NCI-H1092 (cell line): ENCODE results near the gene DIP2C.
"Not testable (repeated sequence)": the region's sequence is repeated elsewhere in the genome, so short reads cannot be mapped to it uniquely, and the experiment has no call there.

ENCODE experiments used
- DNase-seq: peaks from one replicate; lab custom pipeline; 2025; lab: John Stamatoyannopoulos, UW

Gene DIP2C

DNA sequence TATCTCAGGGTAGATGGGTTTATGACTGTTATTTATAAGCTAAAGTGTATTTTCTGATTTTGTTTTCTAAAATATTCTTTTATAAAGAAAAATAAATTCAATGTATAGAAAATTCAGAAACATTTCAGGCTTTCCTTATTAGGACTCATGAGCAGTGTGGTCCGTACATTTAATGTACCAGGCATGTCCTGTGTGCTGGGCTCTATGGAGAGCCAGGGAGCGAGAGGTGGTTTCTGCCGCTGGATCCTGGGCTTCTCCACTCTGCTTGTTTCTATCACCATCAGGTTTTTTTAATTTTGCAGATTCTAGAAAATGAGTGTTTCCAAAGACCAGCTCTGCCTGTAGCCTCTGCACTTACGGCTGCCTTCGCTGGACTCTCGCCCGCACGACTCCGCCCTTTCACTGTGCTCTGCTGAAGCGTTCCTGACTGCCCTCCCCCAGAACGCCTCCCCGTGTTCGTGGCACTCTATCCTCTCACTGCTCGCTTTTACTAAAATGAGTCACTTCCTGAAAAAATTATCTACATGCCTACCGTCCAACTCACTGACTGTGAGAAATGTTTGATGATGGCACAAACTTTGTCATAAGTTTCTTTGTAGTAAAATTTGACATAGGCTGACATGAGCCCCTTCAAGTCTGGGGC lies 365.7 kb downstream of the DIP2C start:
- no peak for DNase-seq

DNA sequence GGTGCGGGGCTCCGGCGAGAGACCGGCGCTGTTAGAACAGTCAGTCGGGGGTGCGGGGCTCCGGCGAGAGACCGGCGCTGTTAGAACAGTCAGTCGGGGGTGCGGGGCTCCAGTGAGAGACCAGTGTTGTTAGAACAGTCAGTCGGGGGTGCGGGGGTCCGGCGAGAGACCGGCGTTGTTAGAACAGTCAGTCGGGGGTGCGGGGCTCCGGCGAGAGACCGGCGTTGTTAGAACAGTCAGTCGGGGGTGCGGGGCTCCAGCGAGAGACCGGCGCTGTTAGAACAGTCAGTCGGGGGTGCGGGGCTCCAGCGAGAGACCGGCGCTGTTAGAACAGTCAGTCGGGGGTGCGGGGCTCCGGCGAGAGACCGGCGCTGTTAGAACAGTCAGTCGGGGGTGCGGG lies 366.4 kb downstream of the DIP2C start:
- not testable (repeated sequence) for DNase-seq

DNA sequence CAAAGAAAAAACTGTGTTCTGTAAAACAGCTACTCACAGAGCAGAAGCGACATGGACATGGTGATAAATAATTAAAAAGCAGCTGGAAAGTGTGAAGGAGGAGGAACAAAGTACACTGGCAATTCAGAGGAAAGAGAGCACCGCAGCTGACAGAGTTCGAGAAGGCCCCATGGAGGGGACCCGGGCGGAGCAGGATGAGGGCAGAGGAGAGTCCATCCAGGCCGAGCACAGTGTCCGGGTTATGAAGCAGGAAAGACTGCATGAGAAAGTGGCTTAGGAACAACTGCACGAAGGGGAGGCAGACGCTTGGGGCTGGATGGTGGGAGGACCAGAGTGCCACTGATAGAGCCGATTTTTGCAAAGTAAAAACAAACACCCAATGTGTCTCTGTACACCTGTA lies 368.7 kb downstream of the DIP2C start:
- DNase-seq: no peak

- no peak for DNase-seq
Observed at GRCh38 chr10:317926-318325, 371.5 kb downstream of the DIP2C start.

DNA sequence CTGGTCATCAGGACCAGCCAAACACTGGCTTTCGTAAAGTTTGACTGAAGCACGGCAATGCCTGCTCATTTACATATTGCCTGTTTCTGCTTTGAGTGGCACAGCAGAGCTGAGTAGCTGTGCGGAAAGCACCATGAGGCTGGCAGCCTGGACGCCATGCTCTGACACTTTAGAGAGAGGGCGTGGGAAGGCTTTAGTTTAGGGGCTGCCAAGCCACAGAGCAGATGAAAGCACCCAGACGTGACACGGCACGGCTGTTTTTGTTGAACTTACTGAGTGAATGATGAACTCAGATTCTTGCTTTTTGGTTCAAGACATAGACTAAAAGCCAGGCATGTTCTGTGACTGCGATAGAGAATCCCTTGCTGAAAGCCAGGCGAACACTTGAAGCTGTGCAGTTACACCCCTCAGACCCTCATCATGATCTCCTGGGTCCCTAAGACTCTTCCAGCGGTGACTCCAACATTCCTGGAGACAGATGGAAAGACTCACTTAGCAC lies 372.1 kb downstream of the DIP2C start:
- no peak for DNase-seq

- no peak for DNase-seq
Observed at GRCh38 chr10:316390-316789, 373.1 kb downstream of the DIP2C start.

- DNase-seq: no peak
Observed at GRCh38 chr10:314871-315270, 374.6 kb downstream of the DIP2C start.

GRCh38 chr10:314381-314780 lies 375.1 kb downstream of the DIP2C start:
- no peak for DNase-seq

DNA sequence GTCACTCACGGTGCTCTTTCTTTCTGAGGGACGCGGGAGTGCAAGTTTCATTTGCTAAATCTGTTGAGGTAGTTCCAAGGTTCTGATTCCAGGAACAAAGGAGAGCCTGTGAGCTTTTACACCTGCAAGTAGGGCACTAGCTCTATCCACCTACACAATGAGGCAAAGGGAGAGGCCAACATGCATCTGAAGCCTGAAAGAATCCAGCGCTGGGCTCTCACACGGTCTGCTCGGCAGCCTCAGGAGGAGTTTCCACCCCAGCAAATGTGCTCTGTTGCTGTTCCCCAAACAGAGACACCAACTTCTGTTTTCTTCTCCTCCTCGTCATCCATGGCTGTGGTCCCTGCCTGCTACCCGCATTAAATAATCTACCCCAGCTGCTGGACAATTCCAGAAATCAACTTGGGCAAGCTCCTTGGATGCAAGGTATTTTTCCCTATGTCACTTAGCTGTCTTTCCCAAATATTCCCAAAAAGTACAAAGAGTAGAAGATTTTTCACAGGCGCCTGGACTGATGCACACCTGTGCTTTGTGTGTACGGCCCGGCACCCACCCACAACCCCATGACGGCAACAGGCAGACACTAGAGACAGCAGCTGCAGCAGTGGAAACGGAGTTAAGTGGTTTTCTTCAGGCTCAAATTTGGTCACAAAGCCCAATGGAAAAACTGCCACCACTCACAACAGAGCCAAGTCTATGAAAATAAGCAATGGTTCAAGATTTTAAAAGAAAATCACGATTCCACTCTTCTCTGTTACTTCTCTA lies 377.4 kb downstream of the DIP2C start:
- no peak for DNase-seq

DNA sequence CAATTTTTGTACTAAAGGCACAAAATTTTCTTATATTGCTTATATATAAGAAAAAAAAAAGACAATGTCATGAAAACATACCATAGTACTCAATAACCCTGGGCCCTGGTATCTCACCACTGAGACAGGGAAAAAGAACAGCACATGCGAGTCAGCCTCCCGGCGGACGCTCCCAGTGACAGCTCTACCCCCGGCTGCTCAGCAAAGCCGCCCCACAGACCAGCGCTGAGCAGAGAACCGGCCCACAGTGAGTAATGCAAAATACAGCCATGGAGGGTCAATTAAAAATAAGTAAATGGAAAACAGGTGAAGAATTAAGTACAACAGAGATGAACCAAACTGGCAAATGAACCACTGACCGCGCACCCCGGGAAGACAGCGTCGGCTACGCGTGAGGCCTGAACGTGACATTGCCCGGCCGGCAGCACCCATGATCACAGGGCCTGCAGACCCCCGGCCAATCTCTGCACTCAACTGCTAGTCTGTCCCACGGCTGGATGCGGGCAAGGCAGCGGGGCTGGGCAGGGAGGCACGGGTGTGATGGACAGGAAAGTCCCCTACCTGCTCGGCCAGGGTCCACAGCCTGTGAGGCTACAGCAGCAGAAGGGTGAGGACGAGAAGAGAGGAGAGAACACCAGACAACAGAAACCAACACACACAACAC lies 378.4 kb downstream of the DIP2C start:
- no peak for DNase-seq

DNA sequence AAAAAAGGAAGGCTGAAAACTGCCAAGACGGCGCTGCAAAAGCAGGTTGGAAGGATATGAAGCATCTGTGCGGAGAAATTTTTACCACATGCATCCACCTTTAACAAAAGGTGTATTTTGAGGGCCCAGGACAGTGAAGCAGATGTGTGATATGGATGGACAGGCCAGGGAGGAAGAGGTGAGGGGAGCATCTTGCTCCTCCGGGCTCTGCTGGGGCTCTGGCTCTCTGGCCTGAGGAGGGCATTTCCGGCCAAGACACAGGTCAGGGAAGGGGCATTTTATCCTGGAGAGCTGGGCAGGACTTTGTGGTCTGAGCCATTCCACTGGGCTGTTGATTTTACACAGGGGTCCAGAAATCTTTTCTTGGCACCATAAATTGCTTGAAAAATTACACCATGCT lies 379.1 kb downstream of the DIP2C start:
- DNase-seq: no peak

- DNase-seq: no peak
Observed at GRCh38 chr10:308572-309085, 380.8 kb downstream of the DIP2C start.

DNA sequence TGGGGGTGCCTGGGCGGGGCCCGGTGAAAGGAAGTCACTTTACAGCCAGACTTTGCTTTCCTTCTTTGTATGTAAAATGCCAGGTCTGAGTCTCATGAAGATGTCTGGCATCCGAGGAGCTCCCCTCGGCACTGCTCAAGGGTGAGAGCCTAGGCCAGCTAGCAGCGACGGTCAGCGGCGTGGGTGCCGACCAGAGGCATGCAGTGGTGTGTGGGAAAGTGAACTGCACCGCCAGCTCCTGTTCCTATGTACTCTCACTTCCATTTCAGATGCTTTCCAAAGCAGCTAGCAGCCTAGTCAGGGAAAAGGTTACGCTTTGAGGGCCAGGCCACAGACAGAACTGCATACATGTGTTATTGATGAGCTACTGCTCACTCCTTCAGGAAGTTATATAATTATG lies 381.4 kb downstream of the DIP2C start:
- DNase-seq: no peak

DNA sequence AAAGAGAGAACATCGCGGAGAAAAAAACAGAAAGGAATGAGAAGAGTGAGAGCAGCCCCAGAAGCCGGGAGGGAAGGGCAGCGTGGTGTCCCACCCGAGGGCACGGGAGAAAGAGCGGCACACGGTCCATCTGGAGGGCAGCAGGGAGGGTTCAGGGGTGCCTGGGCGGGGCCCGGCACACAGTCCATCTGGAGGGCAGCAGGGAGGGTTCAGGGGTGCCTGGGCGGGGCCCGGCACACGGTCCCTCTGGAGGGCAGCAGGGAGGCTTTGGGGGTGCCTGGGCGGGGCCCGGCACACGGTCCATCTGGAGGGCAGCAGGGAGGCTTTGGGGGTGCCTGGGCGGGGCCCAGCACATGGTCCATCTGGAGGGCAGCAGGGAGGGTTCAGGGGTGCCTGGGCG lies 381.8 kb downstream of the DIP2C start:
- no peak for DNase-seq

DNA sequence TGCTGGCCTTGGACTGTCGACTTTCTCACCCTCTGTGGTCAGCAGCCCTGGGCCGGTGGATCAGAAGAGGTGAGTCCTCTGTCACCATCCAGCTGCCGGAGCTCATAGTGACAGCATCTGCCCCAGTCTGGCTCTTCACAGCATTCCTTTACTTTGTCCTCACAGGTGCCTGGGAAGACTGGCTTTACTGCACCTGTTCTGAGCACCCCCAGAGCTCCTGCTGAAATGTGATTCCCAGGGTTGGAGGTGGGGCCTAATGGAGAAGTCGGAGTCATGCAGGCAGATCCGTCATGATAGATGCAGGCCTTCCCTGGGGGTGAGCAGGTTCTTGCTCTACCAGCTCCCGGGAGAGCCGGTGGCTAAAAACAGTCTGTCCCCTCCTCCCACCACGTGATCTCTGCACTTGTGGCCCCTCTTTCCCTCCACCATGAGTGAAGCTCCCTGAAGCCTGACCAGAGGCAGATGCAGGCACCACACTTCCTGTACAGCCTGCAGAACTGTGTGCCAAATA lies 382.7 kb downstream of the DIP2C start:
- no peak for DNase-seq

- no peak for DNase-seq
Observed at GRCh38 chr10:306007-306674, 383.3 kb downstream of the DIP2C start.

DNA sequence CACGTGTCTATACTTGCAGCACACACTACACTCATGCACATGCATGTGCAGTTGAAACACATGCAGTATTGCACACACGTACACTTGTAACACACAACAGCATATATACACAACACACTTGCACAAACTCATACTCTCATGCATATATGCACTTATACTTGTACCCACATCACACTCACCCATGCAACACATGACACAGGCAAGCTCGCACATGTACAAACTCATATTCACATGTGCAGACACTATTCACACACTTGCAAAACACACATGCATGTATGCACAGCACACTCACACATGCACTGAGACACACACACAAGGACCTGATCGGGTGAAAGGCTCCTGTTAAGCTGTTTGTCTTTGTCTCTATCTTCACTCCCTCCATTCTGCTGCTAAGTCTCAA lies 384.4 kb downstream of the DIP2C start:
- no peak for DNase-seq

- DNase-seq: no peak
Observed at GRCh38 chr10:301536-301935, 387.9 kb downstream of the DIP2C start.

DNA sequence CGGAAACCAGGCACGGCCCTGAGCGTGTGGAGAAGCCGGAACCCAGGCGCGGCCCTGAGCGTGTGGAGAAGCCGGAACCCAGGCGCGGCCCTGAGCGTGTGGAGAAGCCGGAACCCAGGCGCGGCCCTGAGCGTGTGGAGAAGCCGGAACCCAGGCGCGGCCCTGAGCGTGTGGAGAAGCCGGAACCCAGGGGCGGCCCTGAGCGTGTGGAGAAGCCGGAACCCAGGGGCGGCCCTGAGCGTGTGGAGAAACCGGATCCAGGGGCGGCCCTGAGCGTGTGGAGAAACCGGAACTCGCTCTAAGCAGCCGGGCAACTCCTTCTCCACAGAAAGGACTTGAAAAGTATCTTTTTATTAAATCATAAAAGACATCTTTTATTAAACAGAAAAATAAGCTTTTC lies 388.9 kb downstream of the DIP2C start:
- not testable (repeated sequence) for DNase-seq

- no peak for DNase-seq
Observed at GRCh38 chr10:299969-300368, 389.5 kb downstream of the DIP2C start.

- no peak for DNase-seq
Observed at GRCh38 chr10:299512-299911, 390.0 kb downstream of the DIP2C start.

DNA sequence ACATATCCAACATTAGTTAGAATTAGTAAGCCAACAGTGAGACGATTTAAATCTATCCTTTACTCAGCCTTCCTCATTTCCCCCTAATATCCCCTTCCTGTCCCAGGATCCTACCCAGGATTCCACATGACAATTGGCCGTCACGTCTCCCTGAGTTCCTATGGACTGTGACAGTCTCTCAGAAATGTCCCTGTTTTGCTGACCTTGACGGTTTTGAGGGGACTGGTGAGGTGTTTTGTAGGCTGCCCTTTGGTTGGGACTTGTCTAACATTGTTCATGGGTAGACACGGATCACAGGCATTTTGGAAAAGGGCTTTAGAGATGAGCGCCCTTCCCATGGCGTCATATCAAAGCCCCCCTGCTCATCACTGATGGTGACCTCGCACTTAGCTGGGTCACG lies 391.4 kb downstream of the DIP2C start:
- no peak for DNase-seq
